GM23248 (cell line): ENCODE results near the gene CTNNA3.

ENCODE experiments used
- EZH2 ChIP-seq: fragments of 200-600 bp; sonication (generic); IDR thresholded peaks from 2 replicates; pipeline ENCODE4 v1.6.1; 2018; ENCODE audit warnings: antibody characterized with exemption, mild to moderate bottlenecking; ENCODE audit not compliant: insufficient read depth, poor library complexity, severe bottlenecking
- EZH2phosphoT487 ChIP-seq: fragments of 200-600 bp; sonication (generic); IDR thresholded peaks from 2 replicates; pipeline ENCODE4 v1.6.1; 2018; ENCODE audit warnings: antibody characterized with exemption, moderate library complexity, mild to moderate bottlenecking, low read depth; ENCODE audit not compliant: insufficient read depth

DNA sequence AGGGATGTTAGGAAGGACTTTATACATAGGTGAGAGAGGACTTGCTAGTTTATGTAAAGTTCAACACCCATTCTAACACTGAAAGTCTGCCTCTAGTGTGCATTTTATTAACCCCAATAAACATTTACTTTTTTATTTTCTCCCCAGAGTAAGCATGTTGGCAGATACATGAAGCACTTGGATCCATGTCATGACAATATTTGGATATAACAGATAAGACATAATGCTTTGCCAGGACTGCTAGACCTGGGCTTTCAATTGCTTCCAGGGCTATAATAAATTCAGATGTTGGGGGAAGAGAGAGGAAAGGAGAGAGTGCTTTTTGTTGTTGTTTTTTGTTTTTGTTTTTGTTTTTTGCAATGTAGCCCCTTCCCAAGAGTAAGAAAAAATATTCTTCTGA lies 1039.5 kb downstream of the CTNNA3 start:
- no peak for TF ChIP-seq EZH2
- TF ChIP-seq EZH2phosphoT487: no peak
